HG03060 (cell line): Measurements from ENCODE around the gene ADGRA1.
"Not testable (repeated sequence)": the region's sequence is repeated elsewhere in the genome, so short reads cannot be mapped to it uniquely, and the experiment has no call there.

Experiments used
- ATAC-seq: cut with Tn5 transposase; IDR thresholded peaks from one replicate; pipeline ENCODE4 v1.9.1; 2021; ENCODE audit warnings: low read depth, moderate number of reproducible peaks; ENCODE audit not compliant: unreplicated experiment

ADGRA1 gene

GRCh38 chr10:133126431-133127290, 38.9 kb downstream of the ADGRA1 start:
- ATAC-seq, result no peak

- no peak for ATAC-seq
Observed at GRCh38 chr10:133127291-133128125, 39.8 kb downstream of the ADGRA1 start.

- no peak for ATAC-seq
Observed at GRCh38 chr10:133128126-133129070, 40.7 kb downstream of the ADGRA1 start.

DNA sequence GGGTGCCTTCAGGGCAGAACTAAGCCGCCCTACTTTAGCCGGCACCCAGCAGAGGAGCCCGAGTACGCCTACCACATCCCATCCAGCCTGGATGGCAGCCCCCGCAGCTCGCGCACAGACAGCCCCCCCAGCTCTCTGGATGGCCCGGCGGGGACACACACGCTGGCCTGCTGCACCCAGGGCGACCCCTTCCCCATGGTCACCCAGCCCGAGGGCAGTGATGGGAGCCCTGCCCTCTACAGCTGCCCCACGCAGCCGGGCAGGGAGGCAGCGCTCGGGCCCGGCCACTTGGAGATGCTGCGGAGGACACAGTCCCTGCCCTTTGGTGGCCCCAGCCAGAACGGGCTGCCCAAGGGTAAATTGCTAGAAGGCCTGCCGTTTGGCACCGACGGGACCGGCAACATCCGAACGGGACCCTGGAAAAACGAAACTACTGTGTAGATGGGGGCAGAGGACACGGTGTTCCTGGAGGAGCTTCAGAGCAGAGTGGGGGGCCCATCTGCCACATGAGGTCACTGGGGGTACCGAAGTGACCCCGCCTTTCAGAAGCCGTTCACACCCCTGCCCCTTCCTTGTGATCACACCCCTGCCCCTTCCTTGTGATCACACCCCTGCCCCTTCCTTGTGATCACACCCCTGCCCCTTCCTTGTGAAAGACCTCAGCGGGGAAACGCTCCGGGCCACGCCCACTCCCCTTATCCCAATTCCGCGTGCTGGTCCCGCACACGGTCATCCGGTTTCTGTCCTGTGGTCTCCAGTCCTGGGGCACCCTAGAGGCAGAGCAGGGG, 41.5 kb downstream of the ADGRA1 start:
- ATAC-seq, result no peak

DNA sequence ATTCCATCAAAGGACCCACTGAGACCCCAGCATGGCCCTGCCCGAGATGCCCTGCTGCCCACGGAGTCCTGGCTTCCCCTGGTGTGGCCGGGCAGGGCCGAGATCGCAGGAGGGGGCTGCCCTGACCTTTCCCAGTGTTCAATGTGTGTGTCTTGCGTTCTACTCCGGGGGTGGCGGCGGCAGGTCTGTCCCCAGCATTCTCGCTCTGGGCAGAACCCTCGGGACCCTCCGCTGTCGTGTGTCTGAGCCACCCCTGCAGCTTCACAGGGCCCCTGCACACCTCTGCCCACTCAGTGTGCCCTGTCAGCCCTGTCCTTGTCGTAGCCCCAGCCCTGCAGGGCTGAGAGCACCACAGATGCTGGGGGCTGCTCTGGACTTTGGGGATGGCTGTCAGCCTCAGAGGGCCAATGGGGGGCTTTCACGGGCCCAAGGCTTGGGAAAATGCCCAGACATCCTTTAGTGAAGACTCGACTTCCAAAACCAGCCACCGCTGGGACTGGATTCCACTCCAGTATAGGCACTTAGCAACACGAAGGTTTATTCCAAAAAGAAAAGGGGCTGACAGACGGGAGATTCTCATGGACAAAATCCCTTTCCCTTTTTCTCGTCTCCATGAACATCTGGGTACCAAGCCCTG, 42.3 kb downstream of the ADGRA1 start:
- ATAC-seq, result no peak

DNA sequence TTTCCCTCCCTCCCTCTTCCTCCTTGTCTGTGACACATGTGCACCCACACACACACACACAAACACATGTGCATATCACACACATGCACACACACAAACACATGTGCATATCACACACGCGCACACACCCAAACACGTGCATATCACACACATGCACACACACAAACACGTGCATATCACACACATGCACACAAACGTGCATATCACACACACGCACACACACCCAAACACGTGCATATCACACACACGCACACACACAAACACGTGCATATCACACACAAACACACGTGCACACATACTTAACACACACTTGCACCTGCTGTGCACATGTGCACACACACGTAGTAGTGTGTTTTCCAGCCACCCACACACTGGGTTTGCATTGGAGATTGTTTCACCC, 42.9 kb downstream of the ADGRA1 start:
- ATAC-seq, result no peak

DNA sequence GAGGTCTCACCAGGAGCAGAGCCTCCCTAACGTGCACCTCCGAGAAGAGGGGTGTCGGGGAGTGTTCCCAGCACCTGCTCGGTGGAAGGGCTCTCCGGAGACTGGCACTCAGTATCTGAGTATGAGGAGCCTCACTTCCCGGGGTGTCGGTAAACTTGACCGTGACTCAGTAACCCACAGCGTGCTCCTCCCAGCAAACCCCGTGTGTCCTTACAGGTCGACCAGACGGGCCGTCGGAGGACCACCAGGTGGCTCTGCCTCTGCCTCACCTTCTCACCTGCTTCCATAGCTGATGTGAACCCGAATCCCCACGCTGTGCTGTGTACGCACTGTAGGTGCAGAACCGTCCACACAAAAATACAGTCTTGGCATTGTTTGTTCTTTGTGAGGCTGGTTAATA, 43.3 kb downstream of the ADGRA1 start:
- no peak for ATAC-seq

DNA sequence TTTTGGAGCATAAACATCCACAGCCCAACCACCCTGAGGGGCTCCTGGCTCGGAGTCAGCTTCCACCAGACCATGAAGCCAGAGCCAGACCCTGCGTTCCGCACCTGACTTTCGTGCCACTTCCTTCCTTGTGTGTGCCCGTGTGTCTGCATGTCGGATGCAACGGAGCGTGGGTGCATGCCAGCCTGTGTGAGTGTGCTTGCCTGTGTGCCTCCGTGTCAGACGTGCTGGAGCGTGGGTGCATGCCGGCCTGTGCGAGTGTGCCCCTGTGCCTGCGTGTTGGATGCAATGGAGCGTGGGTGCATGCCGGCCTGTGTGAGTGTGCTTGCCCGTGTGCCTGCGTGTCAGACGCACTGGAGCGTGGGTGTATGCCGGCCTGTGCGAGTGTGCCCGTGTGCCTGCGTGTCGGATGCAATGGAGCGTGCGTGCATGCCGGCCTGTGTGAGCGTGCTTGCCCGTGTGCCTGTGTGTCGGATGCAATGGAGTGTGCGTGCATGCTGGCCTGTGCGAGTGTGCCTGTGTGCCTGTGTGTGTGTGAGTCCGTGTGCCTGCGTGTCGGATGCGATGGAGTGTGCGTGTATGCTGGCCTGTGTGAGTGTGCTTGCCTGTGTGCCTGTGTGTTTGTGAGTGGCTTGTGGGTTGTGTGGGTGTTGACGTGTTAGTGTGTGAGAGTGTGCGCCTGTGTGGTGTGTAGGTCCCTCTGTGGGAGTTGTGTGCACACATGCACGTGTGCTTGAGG, 44.2 kb downstream of the ADGRA1 start:
- ATAC-seq, result no peak

GRCh38 chr10:133132473-133133291, 45.0 kb downstream of the ADGRA1 start:
- ATAC-seq, result no peak

GRCh38 chr10:133133471-133134231, 45.9 kb downstream of the ADGRA1 start:
- no peak for ATAC-seq

GRCh38 chr10:133134411-133135115, 46.8 kb downstream of the ADGRA1 start:
- ATAC-seq, result no peak

DNA sequence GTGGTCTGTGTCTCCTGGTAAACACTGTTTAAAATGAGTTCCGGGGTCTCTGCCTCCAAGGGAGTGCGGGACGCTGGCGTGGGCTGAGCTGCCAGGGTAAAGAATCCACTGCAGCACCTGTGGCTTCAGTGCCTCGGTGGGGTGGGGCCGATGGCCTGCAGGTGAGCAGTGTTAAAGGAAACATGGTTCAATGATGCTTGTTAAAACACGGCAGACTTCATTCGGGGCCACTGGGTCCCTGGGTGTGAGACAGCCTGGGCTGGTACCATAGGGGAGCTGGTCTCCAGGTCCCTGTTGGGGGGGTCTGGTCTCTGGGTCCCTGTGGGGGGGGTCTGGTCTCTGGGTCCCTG, 47.4 kb downstream of the ADGRA1 start:
- ATAC-seq, result no peak

- not testable (repeated sequence) for ATAC-seq
Observed at GRCh38 chr10:133137486-133138145, 49.9 kb downstream of the ADGRA1 start.

- no peak for ATAC-seq
Observed at GRCh38 chr10:133139551-133140065, 51.9 kb downstream of the ADGRA1 start.

DNA sequence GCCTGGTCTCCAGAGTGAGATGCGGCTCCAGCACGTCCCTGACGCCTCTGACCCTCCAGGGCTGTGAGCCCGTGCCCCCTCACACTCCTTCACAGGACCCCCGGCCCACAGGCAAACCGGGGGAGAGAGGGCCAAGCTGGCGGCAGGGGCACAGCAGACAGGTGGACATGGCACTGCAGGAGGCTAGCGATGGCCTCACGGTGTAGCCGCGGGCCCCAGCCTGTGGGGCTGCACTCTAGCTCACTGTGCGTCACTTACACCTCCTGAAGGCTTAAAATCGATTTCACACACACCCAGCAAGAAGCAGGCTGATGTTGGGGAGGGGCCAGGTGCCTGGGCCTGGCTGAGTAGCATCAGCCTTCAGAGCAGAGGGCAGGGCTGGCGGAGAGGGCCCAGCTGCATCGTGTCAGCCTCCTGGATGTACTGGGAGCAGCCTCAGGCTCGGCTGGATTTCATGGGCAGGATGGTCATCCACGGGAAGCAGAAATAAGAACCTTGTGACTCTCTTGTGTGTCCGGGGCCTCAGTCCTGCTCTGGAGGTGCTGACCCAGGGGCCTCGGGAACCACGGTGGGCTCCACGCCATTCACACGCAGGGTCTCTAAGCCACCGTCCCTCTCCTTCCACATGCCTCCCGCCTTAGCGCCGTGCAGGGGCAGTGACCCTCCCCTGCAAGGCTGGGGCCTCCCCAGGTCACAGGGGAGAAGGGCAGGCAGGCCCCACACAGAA, 52.9 kb downstream of the ADGRA1 start:
- ATAC-seq, result no peak
